Activated CD4-positive, alpha-beta memory T cell treated with anti-CD3 and anti-CD28 coated beads for 36 hours (primary cell): ENCODE data around the gene LPO. TPM values are rescaled to one million over a fixed set of nuclear protein-coding genes. Genes with fewer than 3 reads are reported as not detected.

ENCODE experiments used
- CTCF ChIA-PET: fragments of 350-600 bp; sonication (Branson Sonifier 250); formaldehyde crosslinking; loops from one replicate; lab custom pipeline; 2021; ENCODE audit warnings: antibody characterized with exemption, inconsistent platforms; lab: Charles Lee
- POLR2A ChIA-PET: fragments of 350-600 bp; sonication (Branson Sonifier 250); formaldehyde crosslinking; loops from one replicate; lab custom pipeline; 2021; ENCODE audit warnings: antibody characterized with exemption; lab: Charles Lee
- DNase-seq: peaks from one replicate; pipeline ENCODE4 v3.0.0-alpha.2; 2020
- H3K27ac Mint-ChIP-seq: one replicate; pipeline ENCODE4 v1.8.0; 2021; ENCODE audit warnings: mixed read lengths
- H3K27me3 Mint-ChIP-seq: one replicate; pipeline ENCODE4 v1.8.0; 2021; ENCODE audit warnings: mixed read lengths
- H3K36me3 Mint-ChIP-seq: one replicate; pipeline ENCODE4 v1.8.0; 2021; ENCODE audit warnings: mixed read lengths
- H3K4me1 Mint-ChIP-seq: one replicate; pipeline ENCODE4 v1.8.0; 2021; ENCODE audit warnings: low read depth, mixed read lengths
- H3K4me3 Mint-ChIP-seq: one replicate; pipeline ENCODE4 v1.8.0; 2021; ENCODE audit warnings: mild to moderate bottlenecking, mixed read lengths
- H3K9me3 Mint-ChIP-seq: one replicate; pipeline ENCODE4 v1.8.0; 2021; ENCODE audit warnings: mixed read lengths
- intact Hi-C: fragments of 100-400 bp; cut with micrococcal nuclease; formaldehyde crosslinking; loops from one replicate; pipeline ENCODE4 v1.15.1; 2023
- total RNA-seq, 2 experiments: library from RNA; stranded (reverse); gene quantifications; one replicate each; pipeline ENCODE4 v1.2.3, GENCODE V29; 2021

Gene LPO
- total RNA-seq, 2 experiments from 2014 or later: not detected

DNA sequence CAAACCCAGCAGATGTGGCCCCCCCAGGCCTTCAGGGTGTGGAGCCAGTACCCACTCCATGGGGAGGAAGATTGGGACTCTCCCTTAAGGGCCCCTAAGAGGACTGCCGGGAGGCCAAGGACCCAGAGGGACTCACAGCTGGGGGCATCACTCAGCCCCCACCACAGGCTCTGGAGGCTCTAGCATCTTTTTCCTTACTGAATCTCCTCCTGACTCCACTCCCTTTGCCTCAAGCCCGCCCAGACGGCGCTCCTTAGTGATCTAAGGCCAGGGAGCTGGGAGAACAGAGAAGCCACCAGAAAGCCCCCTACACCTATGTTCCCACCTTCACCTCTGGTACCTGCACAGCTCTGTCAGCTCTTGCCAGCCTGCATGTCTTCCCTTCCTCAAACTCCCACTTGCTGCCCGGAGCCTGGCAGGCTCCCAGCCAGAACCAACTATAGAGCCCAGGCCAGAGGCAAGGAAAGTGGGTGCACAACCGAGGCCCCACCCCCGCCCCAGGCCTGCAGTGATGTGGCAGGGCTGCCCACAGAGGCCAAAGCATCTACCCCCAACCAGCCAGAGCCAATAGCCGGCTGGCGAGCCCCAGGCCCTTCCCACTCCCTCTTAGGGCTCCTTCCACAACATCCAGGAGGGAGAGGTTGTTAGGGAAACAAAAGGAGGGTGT, 64.7 kb downstream of the LPO start:
- no peaks in the 10 kb centered on the region for H3K9me3 Mint-ChIP-seq
- H3K27me3 Mint-ChIP-seq: no peaks in the 10 kb centered on the region
- peaks cover 5% of the 10 kb centered on the region for H3K4me1 Mint-ChIP-seq
- no peak overlapping the region for H3K4me3 Mint-ChIP-seq
- no peaks in the 10 kb centered on the region for H3K36me3 Mint-ChIP-seq
- ChIA-PET POLR2A (no interaction called here), CTCF (interaction anchor here (0.7 to 6.7 kb wide), 19 partner anchors 9 to 185 kb away, joined by 3 to 76 read pairs (median 8); partner anchors contain the start of genes HSF5, RNF43 and SUPT4H1)
- no peak for DNase-seq
- H3K27ac Mint-ChIP-seq: no peak overlapping the region
- intact Hi-C loops: loop anchor here (5.0 kb wide), 1 partner anchor 114 kb away; the partner anchor contains the start of gene RNF43

DNA sequence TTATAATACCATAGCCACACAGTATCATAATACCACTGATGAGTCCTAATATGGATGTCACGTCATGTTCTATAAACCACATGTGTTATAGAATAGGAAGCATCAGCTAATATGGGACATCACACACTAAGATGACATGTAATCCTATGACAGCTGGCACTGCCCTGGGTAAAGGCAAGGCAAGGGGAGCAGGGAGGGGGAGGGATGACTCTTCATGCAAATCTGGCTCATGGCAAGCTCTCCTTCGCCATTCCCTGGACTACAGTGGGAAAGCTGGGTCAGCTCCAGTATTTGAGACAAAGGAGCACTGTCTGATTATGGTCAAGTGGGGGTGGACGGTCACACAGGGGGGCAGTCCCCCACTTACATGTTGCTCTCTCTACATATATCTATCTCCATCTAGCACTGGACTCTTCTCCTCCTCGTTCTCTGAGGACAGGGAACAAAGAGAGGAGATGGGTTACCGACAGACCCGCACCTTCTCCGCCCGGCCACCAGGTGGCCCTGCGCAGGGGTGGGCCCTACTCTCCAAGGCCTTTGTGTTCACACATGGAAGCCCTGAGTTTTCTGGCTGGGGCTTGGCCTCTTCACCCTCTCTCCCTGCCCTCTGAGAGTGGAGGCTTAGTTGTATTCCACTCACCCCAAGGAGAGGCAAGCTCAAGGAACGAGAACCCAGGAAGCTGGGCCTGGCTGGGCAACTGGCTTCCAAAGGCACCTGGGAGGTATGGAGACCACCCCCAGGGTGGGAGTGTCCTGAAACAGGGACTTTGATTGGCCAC, 65.8 kb downstream of the LPO start:
- CTCF ChIA-PET: interaction anchor here (0.6 to 6.7 kb wide), 40 partner anchors 8 to 666 kb away, joined by 3 to 76 read pairs (median 5); partner anchors contain the start of genes HSF5, RNF43 and SUPT4H1
- no peak overlapping the region for H3K27ac Mint-ChIP-seq
- no peaks in the 10 kb centered on the region for H3K9me3 Mint-ChIP-seq
- no peaks in the 10 kb centered on the region for H3K27me3 Mint-ChIP-seq
- H3K4me3 Mint-ChIP-seq: no peak overlapping the region
- intact Hi-C loops: loop anchor here (1.0 to 5.0 kb wide), 2 partner anchors 113 to 143 kb away; partner anchors contain the start of gene RNF43
- H3K36me3 Mint-ChIP-seq: no peaks in the 10 kb centered on the region
- POLR2A ChIA-PET: interaction anchor here (0.6 to 1.5 kb wide), 4 partner anchors 13 to 299 kb away, joined by 3 to 6 read pairs (median 4); partner anchors contain the start of gene SUPT4H1
- H3K4me1 Mint-ChIP-seq: peaks cover 5% of the 10 kb centered on the region
- DNase-seq: peak; percentile 72

DNA sequence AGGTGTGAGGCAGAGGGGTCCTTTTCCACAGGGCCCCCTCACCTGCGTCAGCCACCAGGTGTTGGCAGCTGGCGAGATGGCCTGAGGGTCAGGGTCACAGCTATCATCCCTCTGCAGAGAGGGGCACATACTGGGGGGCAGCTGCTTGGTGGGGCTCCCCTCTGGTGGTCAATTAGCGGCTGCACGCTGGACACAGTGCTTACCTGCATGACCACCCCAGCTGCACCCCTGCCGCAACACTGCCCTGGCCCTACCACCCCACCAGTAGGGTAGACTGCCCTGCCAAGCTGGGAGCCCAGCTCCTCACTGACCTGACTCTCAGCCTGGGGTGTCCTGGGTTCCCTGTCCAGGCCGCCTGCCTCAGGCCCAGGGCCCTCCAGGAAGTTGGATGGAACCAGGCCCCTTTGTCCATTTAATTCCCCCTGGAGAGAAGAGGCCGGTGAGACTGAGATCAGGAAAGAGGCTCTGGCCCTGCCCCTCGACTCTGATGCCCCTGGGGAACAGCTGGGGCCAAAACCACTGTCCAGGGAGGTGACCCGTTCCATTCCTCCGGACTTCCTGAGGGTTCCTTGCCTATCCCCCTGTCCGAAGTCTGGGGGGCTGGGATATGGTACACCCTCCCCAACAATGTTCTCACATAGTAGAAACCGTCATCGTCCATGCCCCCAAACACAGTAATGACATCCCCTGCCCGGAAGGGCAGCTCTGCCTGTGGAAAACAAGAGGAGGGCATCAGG, 66.5 kb downstream of the LPO start:
- Mint-ChIP-seq H3K4me3 (no peak overlapping the region), H3K36me3 (no peaks in the 10 kb centered on the region), H3K4me1 (peaks cover 5% of the 10 kb centered on the region), H3K27me3 (no peaks in the 10 kb centered on the region), H3K9me3 (no peaks in the 10 kb centered on the region), H3K27ac (no peak overlapping the region)
- ChIA-PET CTCF (interaction anchor here (0.5 to 6.7 kb wide), 28 partner anchors 9 to 273 kb away, joined by 3 to 76 read pairs (median 6); partner anchors contain the start of genes HSF5, RNF43 and SUPT4H1), POLR2A (interaction anchor here (1.0 to 1.5 kb wide), 3 partner anchors 13 to 47 kb away, joined by 3 to 6 read pairs (median 4); partner anchors contain the start of gene SUPT4H1)
- intact Hi-C loops: loop anchor here (1.0 to 5.0 kb wide), 2 partner anchors 112 to 142 kb away; partner anchors contain the start of gene RNF43
- DNase-seq: no peak

- Mint-ChIP-seq H3K4me1 (peaks cover 5% of the 10 kb centered on the region), H3K27me3 (no peaks in the 10 kb centered on the region), H3K27ac (no peak overlapping the region), H3K36me3 (no peaks in the 10 kb centered on the region), H3K9me3 (no peaks in the 10 kb centered on the region), H3K4me3 (no peak overlapping the region)
- ChIA-PET POLR2A (interaction anchor here (1.1 to 1.5 kb wide), 2 partner anchors 12 to 22 kb away, joined by 4 to 6 read pairs; no protein-coding TSS in a partner anchor), CTCF (interaction anchor here (0.9 to 6.7 kb wide), 10 partner anchors 10 to 187 kb away, joined by 3 to 76 read pairs (median 6); partner anchors contain the start of genes HSF5 and RNF43)
- intact Hi-C loops: no loop called here
- no peak for DNase-seq
Observed at GRCh38 chr17:58305626-58306025, 67.2 kb downstream of the LPO start.

DNA sequence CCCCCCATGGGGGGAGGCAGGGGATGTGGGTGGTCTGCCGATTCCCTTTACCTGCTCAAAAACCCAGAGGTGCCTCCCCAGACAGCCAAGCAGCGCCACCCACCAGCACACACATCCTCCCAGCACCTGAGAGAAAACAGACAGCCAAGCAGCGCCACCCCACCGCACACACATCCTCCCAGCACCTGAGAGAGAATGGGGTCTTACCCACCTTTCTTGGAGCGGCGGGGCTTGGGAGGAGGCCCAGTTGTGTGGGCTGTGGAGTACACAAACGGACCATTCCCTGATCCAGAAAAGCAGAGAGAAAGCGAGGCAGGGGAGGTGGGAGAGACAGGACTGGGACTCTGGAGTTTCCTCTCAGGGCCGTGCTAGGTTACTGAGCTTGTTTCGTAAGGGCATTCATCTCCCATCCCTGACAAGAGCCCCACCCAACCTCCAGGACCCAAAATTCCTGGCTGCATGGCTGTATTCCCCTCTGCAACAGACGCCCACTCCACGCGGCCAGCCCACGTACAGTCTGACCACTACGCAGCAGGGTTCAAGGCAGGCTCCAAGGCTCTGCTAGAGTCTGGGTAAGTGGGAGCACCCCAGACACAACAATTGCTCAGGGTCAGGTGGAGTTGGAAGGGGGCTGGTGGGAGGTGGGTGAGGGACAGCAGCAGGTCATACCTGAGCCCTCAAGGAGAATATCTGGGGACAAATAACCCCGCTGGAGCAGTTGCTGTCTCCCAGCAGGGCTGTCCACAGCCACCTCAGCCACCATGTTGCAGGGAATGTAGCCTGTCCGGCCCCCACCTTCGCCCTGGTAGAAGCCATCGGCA, 68.0 kb downstream of the LPO start:
- no peaks in the 10 kb centered on the region for H3K36me3 Mint-ChIP-seq
- H3K27ac Mint-ChIP-seq: no peak overlapping the region
- ChIA-PET POLR2A (no interaction called here), CTCF (interaction anchor here (0.9 to 6.7 kb wide), 6 partner anchors 10 to 186 kb away, joined by 3 to 76 read pairs (median 10); partner anchors contain the start of genes HSF5 and RNF43)
- H3K4me3 Mint-ChIP-seq: no peak overlapping the region
- H3K27me3 Mint-ChIP-seq: no peaks in the 10 kb centered on the region
- peaks cover 5% of the 10 kb centered on the region for H3K4me1 Mint-ChIP-seq
- no peak for DNase-seq
- intact Hi-C loops: no loop called here
- H3K9me3 Mint-ChIP-seq: no peaks in the 10 kb centered on the region

GRCh38 chr17:58307468-58308172, 69.2 kb downstream of the LPO start:
- peaks cover 5% of the 10 kb centered on the region for H3K4me1 Mint-ChIP-seq

GRCh38 chr17:58308173-58308984, 70.0 kb downstream of the LPO start:
- H3K36me3 Mint-ChIP-seq: no peaks in the 10 kb centered on the region
- H3K27me3 Mint-ChIP-seq: no peaks in the 10 kb centered on the region
- no peaks in the 10 kb centered on the region for H3K9me3 Mint-ChIP-seq
- no peak for DNase-seq
- H3K27ac Mint-ChIP-seq: no peak overlapping the region
- no peak overlapping the region for H3K4me3 Mint-ChIP-seq
- ChIA-PET CTCF (interaction anchor here (1.2 to 6.7 kb wide), 2 partner anchors 8 to 46 kb away, joined by 3 to 76 read pairs; no protein-coding TSS in a partner anchor), POLR2A (no interaction called here)
- intact Hi-C loops: no loop called here
- H3K4me1 Mint-ChIP-seq: peaks cover 5% of the 10 kb centered on the region

More at GRCh38 chr17:58307468-58308172, 69.2 kb downstream of the LPO start:
- ChIA-PET POLR2A (no interaction called here), CTCF (interaction anchor here (0.6 to 6.7 kb wide), 2 partner anchors 9 to 291 kb away, joined by 3 to 76 read pairs; no protein-coding TSS in a partner anchor)
- no peak overlapping the region for H3K4me3 Mint-ChIP-seq
- H3K27me3 Mint-ChIP-seq: no peaks in the 10 kb centered on the region
- no peaks in the 10 kb centered on the region for H3K9me3 Mint-ChIP-seq
- no peaks in the 10 kb centered on the region for H3K36me3 Mint-ChIP-seq
- intact Hi-C loops: no loop called here
- no peak for DNase-seq
- no peak overlapping the region for H3K27ac Mint-ChIP-seq

- ChIA-PET POLR2A (no interaction called here), CTCF (interaction anchor here (1.2 to 6.7 kb wide), 2 partner anchors 7 to 46 kb away, joined by 3 to 76 read pairs; no protein-coding TSS in a partner anchor)
- Mint-ChIP-seq H3K4me1 (peaks cover 2% of the 10 kb centered on the region), H3K36me3 (no peaks in the 10 kb centered on the region), H3K27ac (no peak overlapping the region), H3K4me3 (no peak overlapping the region), H3K27me3 (no peaks in the 10 kb centered on the region), H3K9me3 (no peaks in the 10 kb centered on the region)
- DNase-seq: no peak
- intact Hi-C loops: no loop called here
Observed at GRCh38 chr17:58308985-58309917, 70.9 kb downstream of the LPO start.

GRCh38 chr17:58309918-58310259, 71.5 kb downstream of the LPO start:
- Mint-ChIP-seq H3K27me3 (no peaks in the 10 kb centered on the region), H3K27ac (no peak overlapping the region), H3K36me3 (no peaks in the 10 kb centered on the region), H3K4me3 (no peak overlapping the region), H3K9me3 (no peaks in the 10 kb centered on the region), H3K4me1 (no peaks in the 10 kb centered on the region)
- CTCF ChIA-PET: no interaction called here
- DNase-seq: no peak
- POLR2A ChIA-PET: no interaction called here
- intact Hi-C loops: no loop called here
